Measurements from ENCODE around the gene GRK6. TPM values are rescaled to one million over a fixed set of nuclear protein-coding genes. Genes with fewer than 3 reads are reported as not detected.

GRK6 gene
- total RNA-seq, 2 donors from 2014 or later = 38.0 to 64.4 TPM

DNA sequence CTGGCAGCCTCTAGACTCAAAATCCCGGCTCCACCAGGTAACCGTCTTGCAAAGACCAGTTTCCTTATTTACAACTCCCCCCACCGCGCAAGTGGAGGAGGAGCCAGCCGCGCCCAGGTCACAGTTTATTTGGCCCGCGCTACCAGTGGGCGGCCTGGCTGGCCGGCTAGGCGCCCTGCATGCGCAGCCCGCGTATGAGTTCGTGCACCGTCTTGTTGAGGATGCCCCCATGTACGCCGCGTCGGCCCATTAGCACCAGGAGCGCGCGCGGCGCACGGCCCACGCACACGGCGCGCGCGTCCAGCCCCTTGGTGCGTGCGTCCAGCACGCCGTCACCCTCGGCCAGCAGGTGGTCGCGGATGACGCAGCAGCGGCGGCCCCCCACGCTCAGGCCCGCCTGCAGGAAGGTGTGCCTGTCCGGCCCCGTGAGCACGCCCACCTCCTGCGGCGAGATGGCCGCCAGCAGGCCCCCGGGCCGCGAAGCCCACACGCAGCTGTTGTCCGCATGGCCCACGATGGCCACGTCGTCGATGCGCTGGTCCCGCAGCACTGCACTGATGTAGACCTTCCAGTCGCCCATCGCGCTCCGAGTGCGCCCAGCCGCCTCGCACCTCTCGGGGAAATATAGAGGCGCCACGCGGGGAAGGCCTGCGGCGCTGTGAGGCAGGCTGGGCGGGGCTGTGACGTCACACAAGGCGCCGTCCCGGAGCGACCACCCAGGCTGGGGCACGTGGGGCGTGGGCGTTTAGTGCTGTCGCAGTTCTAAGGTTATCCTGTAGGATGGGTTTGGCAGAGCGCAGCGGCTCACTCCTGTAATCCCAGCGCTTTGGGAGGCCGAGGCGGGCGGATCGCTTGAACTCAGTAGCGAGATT lies 26.2 kb upstream of the GRK6 start, which contains the start of gene PFN3:
TSS of gene PFN3 (minus strand) at position 665 of the 872 bp plus-strand sequence. CDS start at position 580, 85 bp downstream.
- H3K27ac ChIP-seq = no peak within 1 kb of the TSS
- peaks cover 10% of the 10 kb centered on the region for H3K27me3 ChIP-seq
- intact Hi-C loops (cut with DNase I) = no loop called here
- peak within 1 kb of the TSS in 1 of 2 donors; percentile 64 for H3K9ac ChIP-seq (ENCODE audit: low read depth in 2 of 2, low read length in 2 of 2)
- peaks cover 29% of the 10 kb centered on the region for H3K4me1 ChIP-seq
- H3K9me3 ChIP-seq = no peaks in the 10 kb centered on the region
- TF ChIP-seq, protein P1, sequence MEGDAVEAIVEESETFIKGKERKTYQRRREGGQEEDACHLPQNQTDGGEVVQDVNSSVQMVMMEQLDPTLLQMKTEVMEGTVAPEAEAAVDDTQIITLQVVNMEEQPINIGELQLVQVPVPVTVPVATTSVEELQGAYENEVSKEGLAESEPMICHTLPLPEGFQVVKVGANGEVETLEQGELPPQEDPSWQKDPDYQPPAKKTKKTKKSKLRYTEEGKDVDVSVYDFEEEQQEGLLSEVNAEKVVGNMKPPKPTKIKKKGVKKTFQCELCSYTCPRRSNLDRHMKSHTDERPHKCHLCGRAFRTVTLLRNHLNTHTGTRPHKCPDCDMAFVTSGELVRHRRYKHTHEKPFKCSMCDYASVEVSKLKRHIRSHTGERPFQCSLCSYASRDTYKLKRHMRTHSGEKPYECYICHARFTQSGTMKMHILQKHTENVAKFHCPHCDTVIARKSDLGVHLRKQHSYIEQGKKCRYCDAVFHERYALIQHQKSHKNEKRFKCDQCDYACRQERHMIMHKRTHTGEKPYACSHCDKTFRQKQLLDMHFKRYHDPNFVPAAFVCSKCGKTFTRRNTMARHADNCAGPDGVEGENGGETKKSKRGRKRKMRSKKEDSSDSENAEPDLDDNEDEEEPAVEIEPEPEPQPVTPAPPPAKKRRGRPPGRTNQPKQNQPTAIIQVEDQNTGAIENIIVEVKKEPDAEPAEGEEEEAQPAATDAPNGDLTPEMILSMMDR (IDR thresholded peaks at IDR 0.05) = no peak
- no peak within 1 kb of the TSS for H3K4me3 ChIP-seq
- peak; percentile 86 for DNase-seq
- H3K36me3 ChIP-seq = no peaks in the 10 kb centered on the region

DNA sequence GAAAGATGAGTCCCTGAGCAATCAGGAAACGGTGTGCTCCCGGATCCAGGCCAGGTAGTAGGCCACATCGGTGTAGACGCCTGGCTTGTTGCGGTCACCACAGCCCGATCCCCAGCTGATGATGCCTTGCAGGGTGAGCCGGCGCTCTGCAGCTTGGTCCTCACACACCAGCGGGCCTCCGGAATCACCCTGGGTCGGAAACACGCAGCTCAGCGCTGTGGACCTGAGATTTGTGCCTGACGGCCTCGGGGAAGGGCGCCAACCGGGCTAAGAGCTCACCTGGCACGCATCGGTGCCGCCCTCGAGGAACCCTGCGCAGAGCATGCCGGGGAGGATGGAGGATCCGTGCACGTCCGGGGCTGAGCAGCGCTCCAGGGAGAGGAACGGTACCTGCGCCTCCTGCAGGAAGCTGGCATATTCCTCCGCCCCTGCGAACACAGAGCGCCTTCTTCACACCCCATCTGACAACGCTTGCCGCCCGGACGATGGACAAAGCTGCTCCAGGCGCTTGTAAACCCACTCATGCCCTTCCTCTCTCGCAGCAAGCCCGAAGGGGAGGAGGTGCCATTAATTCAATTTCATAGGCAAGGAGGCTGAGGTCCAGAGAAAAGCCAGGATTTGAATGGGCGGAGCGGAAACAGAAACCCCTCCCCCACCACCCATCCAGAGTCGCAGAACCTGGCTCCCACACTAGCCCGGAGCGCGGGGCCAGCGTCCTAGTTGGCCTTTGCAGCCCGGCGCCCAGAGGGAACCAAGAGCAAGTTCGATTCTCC lies 24.0 kb upstream of the GRK6 start:
- TF ChIP-seq, protein P1 (IDR thresholded peaks at IDR 0.05) = peak; percentile 29
- DNase-seq = peak; percentile 91
- intact Hi-C loops (cut with DNase I) = no loop called here
- Histone ChIP-seq H3K9me3 (no peaks in the 10 kb centered on the region), H3K4me3 (peak overlapping the region; percentile 69), H3K27ac (peak overlapping the region; percentile 46), H3K36me3 (no peaks in the 10 kb centered on the region), H3K4me1 (peaks cover 29% of the 10 kb centered on the region), H3K27me3 (peaks cover 10% of the 10 kb centered on the region), H3K9ac (ENCODE audit: low read depth in 2 of 2, low read length in 2 of 2) (peak overlapping the region; percentile 78 to 82)

DNA sequence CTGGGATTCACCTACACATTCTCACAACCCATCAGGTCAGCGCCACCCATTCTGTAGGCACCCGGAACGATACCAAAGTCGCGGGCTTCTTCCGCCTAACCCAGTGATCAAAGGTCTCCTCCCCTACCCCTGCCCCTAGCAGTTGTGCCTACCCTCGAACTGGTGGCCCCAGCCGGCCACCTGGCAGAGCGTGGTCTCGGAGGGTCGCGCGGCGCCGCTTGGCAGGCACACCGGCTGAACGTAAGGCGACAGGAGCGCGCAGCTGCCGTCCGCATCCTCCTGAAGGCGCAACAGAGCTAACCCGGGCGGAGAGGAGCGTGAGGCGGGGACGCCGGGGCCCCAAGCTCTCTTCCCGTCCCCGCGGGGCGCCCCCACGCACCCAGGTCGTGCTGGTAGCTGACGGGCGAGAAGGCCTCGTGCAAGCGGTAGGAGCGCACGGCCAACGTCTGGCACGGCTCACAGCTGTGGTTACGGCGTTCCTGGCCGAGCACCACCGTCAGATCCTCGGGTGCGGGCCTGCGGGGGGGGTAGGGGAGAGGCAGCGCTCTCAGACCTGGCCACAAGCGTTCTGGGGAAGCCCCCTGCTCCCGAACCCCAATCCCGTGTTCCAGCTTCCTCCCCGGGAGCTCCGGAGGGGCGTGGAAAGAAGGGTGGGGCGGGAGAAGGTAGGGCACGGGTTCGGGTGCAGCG lies 23.2 kb upstream of the GRK6 start:
- TF ChIP-seq, protein P1 (IDR thresholded peaks at IDR 0.05) = no peak
- peak overlapping the region; percentile 69 for H3K4me3 ChIP-seq
- no peak for DNase-seq
- H3K9me3 ChIP-seq = no peaks in the 10 kb centered on the region
- intact Hi-C loops (cut with DNase I) = no loop called here
- peaks cover 10% of the 10 kb centered on the region for H3K27me3 ChIP-seq
- peak overlapping the region; percentile 78 to 82 for H3K9ac ChIP-seq (ENCODE audit: low read depth in 2 of 2, low read length in 2 of 2)
- peak overlapping the region; percentile 46 for H3K27ac ChIP-seq
- H3K36me3 ChIP-seq = no peaks in the 10 kb centered on the region
- peaks cover 29% of the 10 kb centered on the region for H3K4me1 ChIP-seq

DNA sequence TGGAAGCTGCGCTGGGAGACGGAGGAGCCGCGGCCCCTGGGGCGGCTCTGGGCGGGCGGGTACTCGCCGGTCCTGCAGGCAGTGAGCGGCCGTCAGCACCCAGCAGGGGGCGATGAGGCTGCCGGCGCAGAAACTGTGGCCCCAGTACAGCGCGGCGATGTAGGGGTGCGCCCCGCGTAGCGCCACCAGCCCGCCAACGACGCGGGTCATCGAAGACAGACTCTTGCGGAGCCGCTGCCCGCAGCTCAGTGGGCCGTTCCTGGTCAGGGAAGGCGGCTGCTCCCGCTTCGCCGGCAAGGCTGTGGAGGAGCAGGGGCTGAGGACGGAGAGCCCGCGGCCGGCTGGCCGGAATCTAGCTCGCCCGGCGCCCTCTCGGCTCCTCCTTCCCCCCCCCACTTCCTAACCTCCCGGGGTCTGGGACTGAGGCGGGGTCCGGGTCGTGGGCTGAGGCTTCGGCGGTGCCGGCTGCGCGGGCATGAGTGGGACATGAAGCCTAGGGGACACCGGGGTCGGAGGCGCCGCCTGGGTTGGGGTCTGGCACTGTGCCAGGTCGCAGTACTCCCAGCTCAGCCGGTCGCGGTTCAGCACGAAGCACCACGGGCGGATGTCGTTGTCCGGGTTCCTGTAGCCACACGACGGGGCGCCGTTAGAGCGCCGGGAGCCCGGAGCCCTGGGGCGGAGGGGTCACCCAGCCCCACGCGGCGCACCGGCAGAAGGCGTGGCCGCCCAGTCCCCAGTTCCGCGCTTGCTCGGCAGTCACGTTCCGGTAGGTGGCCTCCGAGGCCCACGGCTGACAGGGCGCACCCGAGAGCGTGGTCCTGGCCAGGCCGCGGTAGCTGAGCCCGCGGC lies 22.5 kb upstream of the GRK6 start:
- Histone ChIP-seq H3K4me1 (peaks cover 29% of the 10 kb centered on the region), H3K9ac (ENCODE audit: low read depth in 2 of 2, low read length in 2 of 2) (peak overlapping the region; percentile 78 to 82), H3K9me3 (no peaks in the 10 kb centered on the region), H3K27ac (peak overlapping the region; percentile 46), H3K27me3 (peaks cover 10% of the 10 kb centered on the region), H3K4me3 (peak overlapping the region; percentile 69), H3K36me3 (no peaks in the 10 kb centered on the region)
- peak; percentile 85 for DNase-seq
- TF ChIP-seq, protein P1 (IDR thresholded peaks at IDR 0.05) = peak; percentile 65
- intact Hi-C loops (cut with DNase I) = no loop called here
